GM23338 (cell line): ENCODE data around the gene HOXA11. TPM values are rescaled to one million over a fixed set of nuclear protein-coding genes. Genes with fewer than 3 reads are reported as not detected.
A peak's percentile ranks its signal among the peaks of the same experiment; 100 is the strongest.

Experiments
- ATAC-seq: fragments of 200-7000 bp; cut with Tn5 transposase; 3 replicates; pipeline ENCODE4 v1.9.1; 2020
- DNase-seq: peaks from one replicate; pipeline ENCODE4 v3.0.0-alpha.2; 2015; ENCODE audit warnings: low spot score
- H2AFZ ChIP-seq: fragments of 200-600 bp; sonication (generic); 2 replicates; pipeline ENCODE4 v1.8.0; 2016; ENCODE audit warnings: antibody characterized with exemption, mild to moderate bottlenecking, moderate library complexity
- H3F3A ChIP-seq: fragments of 200-600 bp; sonication (generic); replicated peaks from 2 replicates; pipeline ENCODE4 v1.8.0; 2017; ENCODE audit warnings: antibody characterized with exemption, mixed run types, low read depth
- H3K27ac ChIP-seq: fragments of 200-600 bp; sonication (generic); 2 replicates; pipeline ENCODE4 v1.6.1; 2016; ENCODE audit warnings: low read depth
- H3K27me3 ChIP-seq: fragments of 200-600 bp; sonication (generic); 2 replicates; pipeline ENCODE4 v1.8.0; 2016; ENCODE audit warnings: mild to moderate bottlenecking, mixed run types, moderate library complexity; ENCODE audit not compliant: insufficient read depth
- H3K36me3 ChIP-seq: fragments of 200-600 bp; sonication (generic); 2 replicates; pipeline ENCODE4 v1.8.0; 2016; ENCODE audit warnings: mild to moderate bottlenecking; ENCODE audit not compliant: insufficient read depth
- H3K4me1 ChIP-seq: fragments of 200-600 bp; sonication (generic); 2 replicates; pipeline ENCODE4 v1.8.0; 2016; ENCODE audit warnings: mild to moderate bottlenecking, moderate library complexity; ENCODE audit not compliant: insufficient read depth
- H3K4me2 ChIP-seq: fragments of 200-600 bp; sonication (generic); 2 replicates; pipeline ENCODE4 v1.7.1; 2017; ENCODE audit warnings: mixed run types
- H3K4me3 ChIP-seq: fragments of 200-600 bp; sonication (generic); 2 replicates; pipeline ENCODE4 v1.6.1; 2016; ENCODE audit warnings: mixed run types
- H3K79me2 ChIP-seq: fragments of 200-600 bp; sonication (generic); replicated peaks from 2 replicates; pipeline ENCODE4 v1.8.0; 2017; ENCODE audit warnings: mild to moderate bottlenecking; ENCODE audit not compliant: insufficient read depth
- H3K9me2 ChIP-seq: fragments of 200-600 bp; sonication (generic); 2 replicates; pipeline ENCODE4 v1.8.0; 2017; ENCODE audit not compliant: insufficient read depth
- H4K20me1 ChIP-seq: fragments of 200-600 bp; sonication (generic); replicated peaks from 2 replicates; pipeline ENCODE4 v1.8.0; 2017; ENCODE audit warnings: mild to moderate bottlenecking; ENCODE audit not compliant: insufficient read depth
- H3K27ac Mint-ChIP-seq: 2 replicates; pipeline ENCODE4 v1.8.0; 2020; ENCODE audit warnings: inconsistent platforms, mild to moderate bottlenecking, moderate library complexity, mixed read lengths
- H3K27me3 Mint-ChIP-seq: 3 replicates; pipeline ENCODE4 v1.8.0; 2022; ENCODE audit warnings: low read depth, mild to moderate bottlenecking, moderate library complexity, mixed read lengths, inconsistent platforms; ENCODE audit not compliant: insufficient read depth, poor library complexity
- H3K36me3 Mint-ChIP-seq: 3 replicates; pipeline ENCODE4 v1.8.0; 2021; ENCODE audit warnings: low read depth, mild to moderate bottlenecking, inconsistent platforms, moderate library complexity, mixed read lengths
- H3K4me1 Mint-ChIP-seq: 3 replicates; pipeline ENCODE4 v1.8.0; 2020; ENCODE audit warnings: mild to moderate bottlenecking, inconsistent platforms, mixed read lengths
- H3K4me3 Mint-ChIP-seq: 3 replicates; pipeline ENCODE4 v1.8.0; 2021; ENCODE audit warnings: moderate library complexity, mild to moderate bottlenecking, inconsistent platforms, mixed read lengths
- H3K9me3 Mint-ChIP-seq: 3 replicates; pipeline ENCODE4 v1.8.0; 2020; ENCODE audit warnings: moderate library complexity, mild to moderate bottlenecking, inconsistent platforms, mixed read lengths
- CREB1 ChIP-seq: fragments of 250-450 bp; sonication (Bioruptor Pico); IDR thresholded peaks from 2 replicates; pipeline ENCODE4 v1.5.0; 2020; ENCODE audit warnings: low read depth, mild to moderate bottlenecking, moderate library complexity
- EZH2 ChIP-seq: fragments of 200-600 bp; sonication (generic); IDR thresholded peaks from one replicate; pipeline ENCODE4 v1.8.0; 2017; ENCODE audit warnings: antibody characterized with exemption, mild to moderate bottlenecking, low read depth; ENCODE audit not compliant: unreplicated experiment
- NANOG ChIP-seq: IDR thresholded peaks from 2 replicates; pipeline ENCODE4 v1.6.1; 2016; ENCODE audit warnings: antibody characterized with exemption, borderline replicate concordance
- STAT1 ChIP-seq: IDR thresholded peaks from one replicate; pipeline ENCODE4 v1.6.1; 2016; ENCODE audit warnings: antibody characterized with exemption; ENCODE audit not compliant: unreplicated experiment
- ZNF331 ChIP-seq: fragments of 250-450 bp; sonication (Bioruptor Pico); IDR thresholded peaks from 2 replicates; pipeline ENCODE4 v1.5.0; 2020; ENCODE audit warnings: low read depth, mild to moderate bottlenecking, moderate library complexity
- polyA plus RNA-seq: library from polyadenylated mRNA; unstranded; fragments of >200 nt; fragmentation: Nextera tagmentation; extraction: Ambion mirVana; gene quantifications from 2 replicates; pipeline ENCODE4 v1.2.1, GENCODE V29; 2016
- total RNA-seq: library from RNA; depleted of rRNA; stranded (reverse); fragments of >200 nt; shearing (Covaris generic); gene quantifications from 2 replicates; pipeline ENCODE4 v1.2.3, GENCODE V29; 2014
- TF ChIP-seq, protein P1 (sequence below): IDR thresholded peaks from 2 replicates; pipeline ENCODE4 v1.6.1; 2016; ENCODE audit warnings: antibody characterized with exemption
- TF ChIP-seq, protein P2 (sequence below), 2 experiments: fragments of 200-600 bp in 1 of 2; sonication (generic) in 1 of 2; conservative IDR thresholded peaks; 2 replicates each; pipeline versions ENCODE4 v1.5.1 to v1.6.1; 2016 to 2017; ENCODE audit warnings: antibody characterized with exemption in 2 of 2, low read depth in 2 of 2, mild to moderate bottlenecking in 2 of 2, moderate library complexity in 1 of 2
- TF ChIP-seq, protein P3 (sequence below): IDR thresholded peaks from one replicate; pipeline ENCODE4 v1.6.1; 2018; ENCODE audit warnings: antibody characterized with exemption; ENCODE audit not compliant: unreplicated experiment

The HOXA11 gene
- total and polyA plus RNA-seq, 2 experiments from 2014 or later, result not detected

DNA sequence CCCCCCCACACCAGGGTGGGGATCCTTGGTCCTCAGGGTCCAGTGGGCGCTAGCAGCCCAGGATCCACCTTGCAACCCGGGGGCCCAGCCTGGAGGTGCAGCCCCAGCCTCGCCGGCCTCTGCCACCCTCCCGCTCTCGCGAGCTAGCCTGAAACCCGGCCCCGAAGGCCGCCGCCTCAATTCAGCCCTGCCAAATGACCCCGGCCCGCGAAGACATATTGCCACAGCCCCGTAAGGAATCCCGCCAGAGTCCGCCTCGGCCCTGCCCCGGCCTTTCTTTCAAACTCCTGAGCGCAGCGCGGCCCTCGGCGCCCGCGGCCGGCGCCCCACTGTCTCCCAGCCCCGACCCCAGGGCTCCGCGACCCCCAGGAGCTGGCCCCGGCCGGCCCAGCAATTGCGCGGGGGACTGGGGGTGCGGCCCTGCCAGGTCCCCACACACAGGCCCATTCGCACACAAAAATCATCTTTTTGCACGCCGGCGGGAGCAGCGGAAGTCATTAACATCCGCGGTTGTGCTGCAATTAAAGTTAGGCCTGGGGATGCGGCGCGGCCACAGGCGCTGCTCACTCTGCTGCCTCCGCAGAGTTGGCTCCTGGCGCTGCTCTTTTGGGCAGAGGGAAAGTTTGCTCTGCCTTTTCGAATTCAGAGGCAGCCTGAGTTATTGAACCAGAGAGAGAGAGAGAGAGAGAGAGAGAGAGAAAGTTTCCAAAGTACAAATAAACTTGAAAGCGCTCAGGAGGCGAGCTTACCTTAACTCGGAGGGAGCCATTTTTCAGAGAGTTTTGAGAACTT lies 45.5 kb downstream of the HOXA11 start (continued):
- peak; percentile 98 for TF ChIP-seq EZH2
- TF ChIP-seq ZNF331 (CRISPR knock-in tag), result no peak
- TF ChIP-seq STAT1, result no peak
- no peak for TF ChIP-seq NANOG
- TF ChIP-seq, protein P1, sequence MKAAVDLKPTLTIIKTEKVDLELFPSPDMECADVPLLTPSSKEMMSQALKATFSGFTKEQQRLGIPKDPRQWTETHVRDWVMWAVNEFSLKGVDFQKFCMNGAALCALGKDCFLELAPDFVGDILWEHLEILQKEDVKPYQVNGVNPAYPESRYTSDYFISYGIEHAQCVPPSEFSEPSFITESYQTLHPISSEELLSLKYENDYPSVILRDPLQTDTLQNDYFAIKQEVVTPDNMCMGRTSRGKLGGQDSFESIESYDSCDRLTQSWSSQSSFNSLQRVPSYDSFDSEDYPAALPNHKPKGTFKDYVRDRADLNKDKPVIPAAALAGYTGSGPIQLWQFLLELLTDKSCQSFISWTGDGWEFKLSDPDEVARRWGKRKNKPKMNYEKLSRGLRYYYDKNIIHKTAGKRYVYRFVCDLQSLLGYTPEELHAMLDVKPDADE, result no peak
- TF ChIP-seq, protein P2, sequence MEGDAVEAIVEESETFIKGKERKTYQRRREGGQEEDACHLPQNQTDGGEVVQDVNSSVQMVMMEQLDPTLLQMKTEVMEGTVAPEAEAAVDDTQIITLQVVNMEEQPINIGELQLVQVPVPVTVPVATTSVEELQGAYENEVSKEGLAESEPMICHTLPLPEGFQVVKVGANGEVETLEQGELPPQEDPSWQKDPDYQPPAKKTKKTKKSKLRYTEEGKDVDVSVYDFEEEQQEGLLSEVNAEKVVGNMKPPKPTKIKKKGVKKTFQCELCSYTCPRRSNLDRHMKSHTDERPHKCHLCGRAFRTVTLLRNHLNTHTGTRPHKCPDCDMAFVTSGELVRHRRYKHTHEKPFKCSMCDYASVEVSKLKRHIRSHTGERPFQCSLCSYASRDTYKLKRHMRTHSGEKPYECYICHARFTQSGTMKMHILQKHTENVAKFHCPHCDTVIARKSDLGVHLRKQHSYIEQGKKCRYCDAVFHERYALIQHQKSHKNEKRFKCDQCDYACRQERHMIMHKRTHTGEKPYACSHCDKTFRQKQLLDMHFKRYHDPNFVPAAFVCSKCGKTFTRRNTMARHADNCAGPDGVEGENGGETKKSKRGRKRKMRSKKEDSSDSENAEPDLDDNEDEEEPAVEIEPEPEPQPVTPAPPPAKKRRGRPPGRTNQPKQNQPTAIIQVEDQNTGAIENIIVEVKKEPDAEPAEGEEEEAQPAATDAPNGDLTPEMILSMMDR (conservative IDR thresholded peaks at IDR 0.05; ENCODE audit: low read depth in 2 of 2), result no peak
- TF ChIP-seq CREB1 (CRISPR knock-in tag), result no peak

DNA sequence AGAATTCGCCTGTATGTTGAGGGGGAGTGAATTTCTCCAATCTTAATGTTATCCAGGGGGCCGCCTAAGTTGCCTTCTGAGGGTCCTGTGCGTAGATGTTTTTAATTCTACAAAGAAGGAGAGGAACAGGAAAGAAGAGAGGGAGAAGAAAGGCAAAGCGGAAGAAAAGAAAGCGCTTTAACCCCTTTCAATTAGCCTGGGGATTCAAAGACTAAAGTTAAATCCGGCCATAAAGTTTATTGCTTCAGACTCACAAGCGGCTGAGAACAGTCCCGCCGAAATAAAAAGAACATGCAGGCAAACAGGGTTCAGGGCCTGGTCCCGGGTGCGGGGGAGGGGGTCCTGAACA lies 46.1 kb downstream of the HOXA11 start:
- Histone ChIP-seq H3K27me3 (peaks cover 100% of the 10 kb centered on the region), H3K36me3 (no peaks in the 10 kb centered on the region), H3K79me2 (no peaks in the 10 kb centered on the region), H4K20me1 (peaks cover 50% of the 10 kb centered on the region), H2AFZ (no peak overlapping the region), H3K4me3 (peak overlapping the region; percentile 51), H3K4me2 (peak overlapping the region; percentile 77), H3K4me1 (peaks cover 31% of the 10 kb centered on the region), H3F3A (peaks cover 49% of the 10 kb centered on the region), H3K27ac (no peak overlapping the region), H3K9me2 (no peaks in the 10 kb centered on the region)
- peak overlapping the region; percentile 18; the same call in 1 of the 3 replicates for H3K4me3 Mint-ChIP-seq
- H3K27ac Mint-ChIP-seq, result no peak overlapping the region
- peak; percentile 24 for DNase-seq
- H3K9me3 Mint-ChIP-seq, result peaks cover 8% of the 10 kb centered on the region; the same call in 2 of the 3 replicates
- H3K36me3 Mint-ChIP-seq, result no peaks in the 10 kb centered on the region; the same call in 2 of the 3 replicates
- peaks cover 21% of the 10 kb centered on the region for H3K4me1 Mint-ChIP-seq
- H3K27me3 Mint-ChIP-seq, result peaks cover 100% of the 10 kb centered on the region
- ATAC-seq, result no peak
- TF ChIP-seq EZH2, result peak; percentile 95
- TF ChIP-seq, protein P1, result no peak

DNA sequence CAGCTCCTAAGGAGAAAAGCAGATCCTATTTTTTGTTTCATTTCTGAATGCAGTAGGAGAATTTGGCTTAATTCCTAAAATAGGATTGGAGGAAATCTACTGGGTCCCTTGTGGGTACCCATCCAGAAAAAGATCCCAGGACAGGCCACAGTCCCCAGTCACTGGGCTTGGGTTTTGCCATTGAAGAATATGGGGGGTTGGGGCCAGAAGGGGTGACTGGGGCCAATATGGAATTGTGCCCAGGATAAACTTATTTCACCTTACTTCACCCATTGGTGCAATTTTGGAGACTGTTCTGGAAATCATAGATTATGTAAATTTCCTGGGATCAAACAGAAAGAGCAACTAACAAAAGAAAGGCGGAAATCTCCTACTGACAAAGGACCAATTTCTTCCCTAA lies 46.6 kb downstream of the HOXA11 start:
- H3K36me3 Mint-ChIP-seq, result no peaks in the 10 kb centered on the region; the same call in 2 of the 3 replicates
- H3K4me3 Mint-ChIP-seq, result no peak overlapping the region
- peaks cover 8% of the 10 kb centered on the region; the same call in 2 of the 3 replicates for H3K9me3 Mint-ChIP-seq
- peaks cover 19% of the 10 kb centered on the region for H3K4me1 Mint-ChIP-seq
- Histone ChIP-seq H4K20me1 (peaks cover 55% of the 10 kb centered on the region), H3K9me2 (no peaks in the 10 kb centered on the region), H2AFZ (no peak overlapping the region), H3K27me3 (peaks cover 100% of the 10 kb centered on the region), H3K27ac (no peak overlapping the region), H3K4me3 (no peak overlapping the region), H3K4me1 (peaks cover 31% of the 10 kb centered on the region), H3K36me3 (no peaks in the 10 kb centered on the region), H3K79me2 (no peaks in the 10 kb centered on the region), H3K4me2 (no peak overlapping the region), H3F3A (peaks cover 53% of the 10 kb centered on the region)
- H3K27me3 Mint-ChIP-seq, result peaks cover 100% of the 10 kb centered on the region
- H3K27ac Mint-ChIP-seq, result no peak overlapping the region
- peak; percentile 10 for DNase-seq
- no peak for ATAC-seq
- TF ChIP-seq, protein P1, result no peak
- TF ChIP-seq, protein P3, sequence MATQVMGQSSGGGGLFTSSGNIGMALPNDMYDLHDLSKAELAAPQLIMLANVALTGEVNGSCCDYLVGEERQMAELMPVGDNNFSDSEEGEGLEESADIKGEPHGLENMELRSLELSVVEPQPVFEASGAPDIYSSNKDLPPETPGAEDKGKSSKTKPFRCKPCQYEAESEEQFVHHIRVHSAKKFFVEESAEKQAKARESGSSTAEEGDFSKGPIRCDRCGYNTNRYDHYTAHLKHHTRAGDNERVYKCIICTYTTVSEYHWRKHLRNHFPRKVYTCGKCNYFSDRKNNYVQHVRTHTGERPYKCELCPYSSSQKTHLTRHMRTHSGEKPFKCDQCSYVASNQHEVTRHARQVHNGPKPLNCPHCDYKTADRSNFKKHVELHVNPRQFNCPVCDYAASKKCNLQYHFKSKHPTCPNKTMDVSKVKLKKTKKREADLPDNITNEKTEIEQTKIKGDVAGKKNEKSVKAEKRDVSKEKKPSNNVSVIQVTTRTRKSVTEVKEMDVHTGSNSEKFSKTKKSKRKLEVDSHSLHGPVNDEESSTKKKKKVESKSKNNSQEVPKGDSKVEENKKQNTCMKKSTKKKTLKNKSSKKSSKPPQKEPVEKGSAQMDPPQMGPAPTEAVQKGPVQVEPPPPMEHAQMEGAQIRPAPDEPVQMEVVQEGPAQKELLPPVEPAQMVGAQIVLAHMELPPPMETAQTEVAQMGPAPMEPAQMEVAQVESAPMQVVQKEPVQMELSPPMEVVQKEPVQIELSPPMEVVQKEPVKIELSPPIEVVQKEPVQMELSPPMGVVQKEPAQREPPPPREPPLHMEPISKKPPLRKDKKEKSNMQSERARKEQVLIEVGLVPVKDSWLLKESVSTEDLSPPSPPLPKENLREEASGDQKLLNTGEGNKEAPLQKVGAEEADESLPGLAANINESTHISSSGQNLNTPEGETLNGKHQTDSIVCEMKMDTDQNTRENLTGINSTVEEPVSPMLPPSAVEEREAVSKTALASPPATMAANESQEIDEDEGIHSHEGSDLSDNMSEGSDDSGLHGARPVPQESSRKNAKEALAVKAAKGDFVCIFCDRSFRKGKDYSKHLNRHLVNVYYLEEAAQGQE, result no peak
